WTC11 (cell line): ENCODE data around the gene MAEA. TPM values are rescaled to one million over a fixed set of nuclear protein-coding genes. Genes with fewer than 3 reads are reported as not detected.

ENCODE experiments used
- ATAC-seq: fragments of 200-7000 bp; cut with Tn5 transposase; 2 replicates; pipeline ENCODE4 v1.10.0; 2021; ENCODE audit warnings: mild to moderate bottlenecking, moderate library complexity
- CTCF ChIA-PET: fragments of 300-600 bp; sonication (Branson Sonifier 250); formaldehyde crosslinking; loops from one replicate; lab custom pipeline; 2021; ENCODE audit warnings: antibody characterized with exemption; lab: Charles Lee
- POLR2A ChIA-PET: fragments of 350-600 bp; sonication (Branson Sonifier 250); formaldehyde crosslinking; loops from one replicate; lab custom pipeline; 2021; ENCODE audit warnings: antibody characterized with exemption; lab: Charles Lee
- DNase-seq: peaks from one replicate; pipeline ENCODE4 v3.0.0; 2021; ENCODE audit warnings: low spot score
- H3K27ac Mint-ChIP-seq: 2 replicates; pipeline ENCODE4 v1.8.0; 2021; ENCODE audit warnings: mixed read lengths
- H3K27me3 Mint-ChIP-seq: 2 replicates; pipeline ENCODE4 v1.8.0; 2021; ENCODE audit warnings: low read depth, mild to moderate bottlenecking, moderate library complexity, mixed read lengths
- H3K36me3 Mint-ChIP-seq: 2 replicates; pipeline ENCODE4 v1.8.0; 2021; ENCODE audit warnings: mixed read lengths
- H3K4me1 Mint-ChIP-seq: 2 replicates; pipeline ENCODE4 v1.8.0; 2022; ENCODE audit warnings: mixed read lengths
- H3K4me3 Mint-ChIP-seq: 2 replicates; pipeline ENCODE4 v1.8.0; 2021; ENCODE audit warnings: mild to moderate bottlenecking, moderate library complexity, mixed read lengths
- H3K9me3 Mint-ChIP-seq: 2 replicates; pipeline ENCODE4 v1.8.0; 2021; ENCODE audit warnings: mixed read lengths
- ATF2 ChIP-seq: sonication (generic); formaldehyde crosslinking; IDR thresholded peaks from 2 replicates; pipeline ENCODE4 v1.8.1; 2022; ENCODE audit warnings: low read depth, missing genetic modification reagents, borderline replicate concordance
- CBFB ChIP-seq: sonication (generic); formaldehyde crosslinking; IDR thresholded peaks from 2 replicates; pipeline ENCODE4 v1.8.1; 2022; ENCODE audit warnings: mild to moderate bottlenecking, low read depth, missing genetic modification reagents
- E2F1 ChIP-seq: sonication (generic); formaldehyde crosslinking; IDR thresholded peaks from 2 replicates; pipeline ENCODE4 v1.8.0; 2022; ENCODE audit warnings: mild to moderate bottlenecking, missing genetic modification reagents
- ELF4 ChIP-seq: sonication (generic); formaldehyde crosslinking; IDR thresholded peaks from 2 replicates; pipeline ENCODE4 v1.8.1; 2022; ENCODE audit warnings: low read depth, mild to moderate bottlenecking, moderate library complexity, missing genetic modification reagents
- ESRRA ChIP-seq: sonication (generic); formaldehyde crosslinking; IDR thresholded peaks from 2 replicates; pipeline ENCODE4 v1.8.1; 2022; ENCODE audit warnings: mild to moderate bottlenecking, missing genetic modification reagents, borderline replicate concordance
- ETV6 ChIP-seq: sonication (generic); formaldehyde crosslinking; IDR thresholded peaks from 2 replicates; pipeline ENCODE4 v1.8.1; 2022; ENCODE audit warnings: mild to moderate bottlenecking, missing genetic modification reagents
- JUN ChIP-seq: sonication (generic); formaldehyde crosslinking; IDR thresholded peaks from 2 replicates; pipeline ENCODE4 v1.8.0; 2023; ENCODE audit warnings: mild to moderate bottlenecking, missing genetic modification reagents
- MYBL2 ChIP-seq: sonication (generic); formaldehyde crosslinking; IDR thresholded peaks from 2 replicates; pipeline ENCODE4 v1.8.1; 2023; ENCODE audit warnings: mild to moderate bottlenecking, moderate library complexity, missing genetic modification reagents
- NR1H2 ChIP-seq: sonication (generic); formaldehyde crosslinking; IDR thresholded peaks from 2 replicates; pipeline ENCODE4 v1.9.0; 2021; ENCODE audit warnings: mild to moderate bottlenecking, moderate library complexity, missing genetic modification reagents
- NR3C1 ChIP-seq: sonication (generic); formaldehyde crosslinking; conservative IDR thresholded peaks from 2 replicates; pipeline ENCODE4 v1.8.1; 2023; ENCODE audit warnings: low read depth, mild to moderate bottlenecking, missing genetic modification reagents
- SOX15 ChIP-seq: fragments of 250-450 bp; sonication (Bioruptor Pico); IDR thresholded peaks from 2 replicates; pipeline ENCODE4 v1.9.0; 2021; ENCODE audit warnings: mild to moderate bottlenecking
- TP53 ChIP-seq: sonication (generic); formaldehyde crosslinking; IDR thresholded peaks from 2 replicates; pipeline ENCODE4 v1.8.1; 2023; ENCODE audit warnings: mild to moderate bottlenecking, missing genetic modification reagents
- ZMAT4 ChIP-seq: fragments of 250-450 bp; sonication (Bioruptor Pico); IDR thresholded peaks from 2 replicates; pipeline ENCODE4 v1.9.0; 2021; ENCODE audit warnings: mild to moderate bottlenecking
- ZNF232 ChIP-seq: sonication (generic); formaldehyde crosslinking; IDR thresholded peaks from 2 replicates; pipeline ENCODE4 v1.8.0; 2022; ENCODE audit warnings: mild to moderate bottlenecking, missing genetic modification reagents
- ZNF396 ChIP-seq: fragments of 250-450 bp; sonication (Bioruptor Pico); IDR thresholded peaks from 2 replicates; pipeline ENCODE4 v1.8.0; 2021; ENCODE audit warnings: mild to moderate bottlenecking, moderate library complexity, borderline replicate concordance
- ZNF416 ChIP-seq: fragments of 250-450 bp; sonication (Bioruptor Pico); IDR thresholded peaks from 2 replicates; pipeline ENCODE4 v1.9.0; 2021; ENCODE audit warnings: mild to moderate bottlenecking, inconsistent platforms
- ZNF425 ChIP-seq: fragments of 250-450 bp; sonication (Bioruptor Pico); conservative IDR thresholded peaks from 2 replicates; pipeline ENCODE4 v1.9.0; 2021; ENCODE audit warnings: mild to moderate bottlenecking
- ZNF671 ChIP-seq: fragments of 250-450 bp; sonication (Bioruptor Pico); IDR thresholded peaks from 2 replicates; pipeline ENCODE4 v1.8.0; 2021; ENCODE audit warnings: mild to moderate bottlenecking
- total RNA-seq: library from RNA; stranded (reverse); gene quantifications from 3 replicates; pipeline ENCODE4 v1.2.3, GENCODE V29; 2021
- TF ChIP-seq, protein P1 (sequence below): sonication (generic); formaldehyde crosslinking; IDR thresholded peaks from 2 replicates; pipeline ENCODE4 v1.8.0; 2023; ENCODE audit warnings: missing genetic modification reagents
- TF ChIP-seq, protein P2 (sequence below): sonication (generic); formaldehyde crosslinking; IDR thresholded peaks from 2 replicates; pipeline ENCODE4 v1.8.1; 2023; ENCODE audit warnings: mild to moderate bottlenecking, missing genetic modification reagents
- TF ChIP-seq, protein P3 (sequence below): fragments of 250-450 bp; sonication (Bioruptor Pico); IDR thresholded peaks from 2 replicates; pipeline ENCODE4 v1.9.0; 2021; ENCODE audit warnings: mild to moderate bottlenecking, borderline replicate concordance
- TF ChIP-seq, protein P4 (sequence below): sonication (generic); formaldehyde crosslinking; IDR thresholded peaks from 2 replicates; pipeline ENCODE4 v1.8.1; 2023; ENCODE audit warnings: mild to moderate bottlenecking, missing genetic modification reagents

MAEA gene
- total RNA-seq, 1 experiment from 2014 or later, result 86.9 TPM

DNA sequence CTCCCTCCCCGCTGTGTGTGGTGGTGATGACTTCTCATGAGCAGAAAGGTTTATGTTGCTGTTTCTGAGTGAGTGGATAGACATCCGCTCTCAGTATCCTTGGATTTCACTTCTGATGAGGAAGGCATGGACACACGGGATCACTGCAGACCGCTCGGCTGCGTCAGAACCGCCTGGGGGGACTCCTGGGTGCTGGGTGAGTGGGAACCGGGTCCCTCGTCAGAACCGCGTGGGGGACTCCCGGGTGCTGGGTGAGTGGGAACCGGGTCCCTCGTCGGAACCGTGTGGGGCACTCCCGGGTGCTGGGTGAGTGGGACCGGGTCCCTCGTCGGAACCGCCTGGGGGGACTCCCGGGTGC is 49.8 kb upstream of the MAEA start:
- ATAC-seq, result no peak
- TF ChIP-seq NR1H2 (no peak), CBFB (CRISPR knock-in tag) (no peak), ZNF396 (no peak)
- Mint-ChIP-seq H3K4me3 (no peak overlapping the region), H3K4me1 (no peaks in the 10 kb centered on the region), H3K27me3 (no peaks in the 10 kb centered on the region; the same call in 1 of the 2 replicates), H3K27ac (no peak overlapping the region), H3K36me3 (peaks cover 13% of the 10 kb centered on the region), H3K9me3 (no peaks in the 10 kb centered on the region)
- POLR2A ChIA-PET, result no interaction called here
- CTCF ChIA-PET, result no interaction called here
- no peak for DNase-seq

GRCh38 chr4:1240721-1241465 is 48.8 kb upstream of the MAEA start:
- Mint-ChIP-seq H3K27me3 (no peaks in the 10 kb centered on the region; the same call in 1 of the 2 replicates), H3K36me3 (peaks cover 4% of the 10 kb centered on the region), H3K9me3 (no peaks in the 10 kb centered on the region), H3K4me3 (no peak overlapping the region), H3K27ac (no peak overlapping the region), H3K4me1 (no peaks in the 10 kb centered on the region; the same call in 1 of the 2 replicates)
- no peak for DNase-seq
- ATAC-seq, result no peak
- CTCF ChIA-PET, result no interaction called here
- POLR2A ChIA-PET, result no interaction called here
- TF ChIP-seq ELF4 (no peak), TP53 (CRISPR knock-in tag) (no peak), JUN (CRISPR knock-in tag) (no peak), SOX15 (CRISPR knock-in tag) (no peak), NR3C1 (CRISPR knock-in tag) (no peak), ZNF671 (CRISPR knock-in tag) (no peak), ATF2 (CRISPR knock-in tag) (no peak), ZNF416 (no peak), ETV6 (CRISPR knock-in tag) (no peak), E2F1 (no peak), MYBL2 (CRISPR knock-in tag) (no peak), ZNF232 (CRISPR knock-in tag) (no peak), ZMAT4 (no peak), ESRRA (no peak), ZNF425 (no peak)
- TF ChIP-seq, protein P1, sequence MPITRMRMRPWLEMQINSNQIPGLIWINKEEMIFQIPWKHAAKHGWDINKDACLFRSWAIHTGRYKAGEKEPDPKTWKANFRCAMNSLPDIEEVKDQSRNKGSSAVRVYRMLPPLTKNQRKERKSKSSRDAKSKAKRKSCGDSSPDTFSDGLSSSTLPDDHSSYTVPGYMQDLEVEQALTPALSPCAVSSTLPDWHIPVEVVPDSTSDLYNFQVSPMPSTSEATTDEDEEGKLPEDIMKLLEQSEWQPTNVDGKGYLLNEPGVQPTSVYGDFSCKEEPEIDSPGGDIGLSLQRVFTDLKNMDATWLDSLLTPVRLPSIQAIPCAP (CRISPR knock-in tag), result no peak
- TF ChIP-seq, protein P2, sequence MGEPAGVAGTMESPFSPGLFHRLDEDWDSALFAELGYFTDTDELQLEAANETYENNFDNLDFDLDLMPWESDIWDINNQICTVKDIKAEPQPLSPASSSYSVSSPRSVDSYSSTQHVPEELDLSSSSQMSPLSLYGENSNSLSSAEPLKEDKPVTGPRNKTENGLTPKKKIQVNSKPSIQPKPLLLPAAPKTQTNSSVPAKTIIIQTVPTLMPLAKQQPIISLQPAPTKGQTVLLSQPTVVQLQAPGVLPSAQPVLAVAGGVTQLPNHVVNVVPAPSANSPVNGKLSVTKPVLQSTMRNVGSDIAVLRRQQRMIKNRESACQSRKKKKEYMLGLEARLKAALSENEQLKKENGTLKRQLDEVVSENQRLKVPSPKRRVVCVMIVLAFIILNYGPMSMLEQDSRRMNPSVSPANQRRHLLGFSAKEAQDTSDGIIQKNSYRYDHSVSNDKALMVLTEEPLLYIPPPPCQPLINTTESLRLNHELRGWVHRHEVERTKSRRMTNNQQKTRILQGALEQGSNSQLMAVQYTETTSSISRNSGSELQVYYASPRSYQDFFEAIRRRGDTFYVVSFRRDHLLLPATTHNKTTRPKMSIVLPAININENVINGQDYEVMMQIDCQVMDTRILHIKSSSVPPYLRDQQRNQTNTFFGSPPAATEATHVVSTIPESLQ (CRISPR knock-in tag), result no peak
- TF ChIP-seq, protein P3, sequence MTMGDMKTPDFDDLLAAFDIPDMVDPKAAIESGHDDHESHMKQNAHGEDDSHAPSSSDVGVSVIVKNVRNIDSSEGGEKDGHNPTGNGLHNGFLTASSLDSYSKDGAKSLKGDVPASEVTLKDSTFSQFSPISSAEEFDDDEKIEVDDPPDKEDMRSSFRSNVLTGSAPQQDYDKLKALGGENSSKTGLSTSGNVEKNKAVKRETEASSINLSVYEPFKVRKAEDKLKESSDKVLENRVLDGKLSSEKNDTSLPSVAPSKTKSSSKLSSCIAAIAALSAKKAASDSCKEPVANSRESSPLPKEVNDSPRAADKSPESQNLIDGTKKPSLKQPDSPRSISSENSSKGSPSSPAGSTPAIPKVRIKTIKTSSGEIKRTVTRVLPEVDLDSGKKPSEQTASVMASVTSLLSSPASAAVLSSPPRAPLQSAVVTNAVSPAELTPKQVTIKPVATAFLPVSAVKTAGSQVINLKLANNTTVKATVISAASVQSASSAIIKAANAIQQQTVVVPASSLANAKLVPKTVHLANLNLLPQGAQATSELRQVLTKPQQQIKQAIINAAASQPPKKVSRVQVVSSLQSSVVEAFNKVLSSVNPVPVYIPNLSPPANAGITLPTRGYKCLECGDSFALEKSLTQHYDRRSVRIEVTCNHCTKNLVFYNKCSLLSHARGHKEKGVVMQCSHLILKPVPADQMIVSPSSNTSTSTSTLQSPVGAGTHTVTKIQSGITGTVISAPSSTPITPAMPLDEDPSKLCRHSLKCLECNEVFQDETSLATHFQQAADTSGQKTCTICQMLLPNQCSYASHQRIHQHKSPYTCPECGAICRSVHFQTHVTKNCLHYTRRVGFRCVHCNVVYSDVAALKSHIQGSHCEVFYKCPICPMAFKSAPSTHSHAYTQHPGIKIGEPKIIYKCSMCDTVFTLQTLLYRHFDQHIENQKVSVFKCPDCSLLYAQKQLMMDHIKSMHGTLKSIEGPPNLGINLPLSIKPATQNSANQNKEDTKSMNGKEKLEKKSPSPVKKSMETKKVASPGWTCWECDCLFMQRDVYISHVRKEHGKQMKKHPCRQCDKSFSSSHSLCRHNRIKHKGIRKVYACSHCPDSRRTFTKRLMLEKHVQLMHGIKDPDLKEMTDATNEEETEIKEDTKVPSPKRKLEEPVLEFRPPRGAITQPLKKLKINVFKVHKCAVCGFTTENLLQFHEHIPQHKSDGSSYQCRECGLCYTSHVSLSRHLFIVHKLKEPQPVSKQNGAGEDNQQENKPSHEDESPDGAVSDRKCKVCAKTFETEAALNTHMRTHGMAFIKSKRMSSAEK (CRISPR knock-in tag), result no peak
- TF ChIP-seq, protein P4, sequence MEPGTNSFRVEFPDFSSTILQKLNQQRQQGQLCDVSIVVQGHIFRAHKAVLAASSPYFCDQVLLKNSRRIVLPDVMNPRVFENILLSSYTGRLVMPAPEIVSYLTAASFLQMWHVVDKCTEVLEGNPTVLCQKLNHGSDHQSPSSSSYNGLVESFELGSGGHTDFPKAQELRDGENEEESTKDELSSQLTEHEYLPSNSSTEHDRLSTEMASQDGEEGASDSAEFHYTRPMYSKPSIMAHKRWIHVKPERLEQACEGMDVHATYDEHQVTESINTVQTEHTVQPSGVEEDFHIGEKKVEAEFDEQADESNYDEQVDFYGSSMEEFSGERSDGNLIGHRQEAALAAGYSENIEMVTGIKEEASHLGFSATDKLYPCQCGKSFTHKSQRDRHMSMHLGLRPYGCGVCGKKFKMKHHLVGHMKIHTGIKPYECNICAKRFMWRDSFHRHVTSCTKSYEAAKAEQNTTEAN, result no peak
